Frontal cortex (tissue), 4 donors: ENCODE results near the gene GSPT1. TPM values are rescaled to one million over a fixed set of nuclear protein-coding genes. Genes with fewer than 3 reads are reported as not detected.
"Not testable (repeated sequence)": the region's sequence is repeated elsewhere in the genome, so short reads cannot be mapped to it uniquely, and the experiment has no call there.

ENCODE experiments used
- DNase-seq, 2 donors: peaks; one replicate each; pipeline ENCODE4 v3.0.0; 2012; ENCODE audit warnings: low spot score in 2 of 2
- FAIRE-seq: peaks from 2 replicates; lab custom pipeline; 2012; peaks lifted over from hg19 to GRCh38; lab: Jason Lieb, UNC
- small RNA-seq: library from RNA; depleted of rRNA; stranded (forward); fragments of <200 nt; gene quantifications from one replicate; pipeline ENCODE3, GENCODE V24; 2014
- total RNA-seq: library from RNA; depleted of rRNA; stranded (reverse); fragments of >200 nt; gene quantifications from one replicate; pipeline ENCODE4 v1.2.3, GENCODE V29; 2014
- donor health status: control.
- donor health status: control.
- donor health status: control.

The GSPT1 gene
- total RNA-seq, 1 donor from 2014 or later, result 59.9 TPM

DNA sequence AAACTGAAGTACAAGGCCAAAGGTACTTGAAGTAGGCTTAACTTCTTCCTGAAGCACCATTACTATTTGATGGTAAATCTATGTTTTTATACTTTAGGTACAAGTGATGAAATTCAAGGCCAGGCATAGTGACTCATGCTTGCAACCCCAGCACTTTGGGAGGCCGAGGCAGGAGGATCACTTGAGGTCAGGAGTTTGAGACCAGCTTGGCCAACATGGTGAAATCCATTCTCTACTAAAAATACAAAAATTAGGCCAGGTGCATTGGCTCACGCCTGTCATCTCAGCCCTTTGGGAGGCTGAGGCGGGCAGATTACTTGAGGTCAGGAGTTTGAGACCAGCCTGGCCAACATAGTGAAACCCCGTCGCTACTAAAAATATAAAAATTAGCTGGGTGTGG, 92.1 kb downstream of the GSPT1 start:
- not testable (repeated sequence) for FAIRE-seq

DNA sequence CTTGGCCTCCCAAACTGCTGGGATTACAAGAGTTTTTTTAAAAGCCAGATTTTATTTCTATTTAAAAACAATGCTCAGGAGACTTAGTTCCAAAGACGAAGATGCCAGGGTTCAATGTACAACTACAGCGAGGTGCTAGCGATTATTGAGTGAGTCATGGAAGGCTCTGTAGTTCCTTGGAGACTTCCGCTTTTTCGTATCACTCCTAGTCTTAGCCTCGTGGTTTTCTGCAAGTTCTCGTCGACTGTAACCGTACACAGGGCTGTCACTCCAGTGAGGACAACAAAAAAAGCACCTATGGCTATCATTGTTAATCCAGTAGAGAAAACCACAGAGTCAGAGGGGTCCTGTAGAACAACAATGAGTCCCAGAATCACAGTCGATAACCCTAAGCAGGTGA, 96.0 kb downstream of the GSPT1 start:
- DNase-seq, result no peak
- no peak for FAIRE-seq

More for the DNA sequence above, 92.1 kb downstream of the GSPT1 start:
- DNase-seq, result not testable (repeated sequence)

DNA sequence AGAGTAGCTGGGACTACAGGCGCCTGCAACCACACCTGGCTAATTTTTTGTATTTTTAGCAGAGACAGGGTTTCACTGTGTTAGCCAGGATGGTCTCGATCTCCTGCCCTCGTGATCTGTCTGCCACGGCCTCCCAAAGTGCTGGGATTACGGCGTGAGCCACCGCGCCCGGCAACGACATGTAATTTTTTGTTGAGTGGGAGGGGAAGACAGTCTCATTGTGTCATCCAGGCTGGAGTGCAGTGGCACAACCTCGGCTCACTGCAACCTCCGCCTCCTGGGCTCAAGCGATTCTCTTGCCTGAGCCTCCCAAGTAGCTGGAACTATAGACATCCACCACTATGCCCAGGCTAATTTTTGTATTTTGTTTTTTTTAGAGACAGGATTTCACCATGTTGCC, 96.8 kb downstream of the GSPT1 start:
- not testable (repeated sequence) for FAIRE-seq, DNase-seq

Small RNAs within 50 kb of the gene (small RNA-seq; reads per million reads assigned to genes)
- gene AC007216.5, result not detected
- gene COX6CP1, result not detected

Other genes starting within 250 kb of the GSPT1 start
- 154 TPM for gene SNN, start 247.5 kb downstream of the GSPT1 start, total RNA-seq
- 8.6 TPM for gene TXNDC11, start 173.1 kb downstream of the GSPT1 start, total RNA-seq
- 37.1 TPM for gene ZC3H7A, start 118.7 kb downstream of the GSPT1 start, total RNA-seq
- gene RSL1D1, start 64.4 kb downstream of the GSPT1 start, total RNA-seq, result 62.4 TPM
- gene NPIPB2, start 26.1 kb upstream of the GSPT1 start, total RNA-seq, result 4.9 TPM
- 2.0 TPM for gene TNFRSF17, start 49.3 kb upstream of the GSPT1 start, total RNA-seq
- gene SNX29, start 60.8 kb upstream of the GSPT1 start, total RNA-seq, result 14.7 TPM